Mesenchymal stem cell (in vitro differentiated cells and primary cell): ENCODE measurements around the gene GHITM.

Source experiments
- DNase-seq: peaks from one replicate; pipeline ENCODE4 v3.0.0-alpha.2; 2013
- H2AFZ ChIP-seq: one replicate; pipeline ENCODE4 v1.6.1; 2013; ENCODE audit warnings: low read depth, mild to moderate bottlenecking, control low read depth, inconsistent platforms, low read length, moderate library complexity
- H2AK5ac ChIP-seq: 2 replicates; pipeline ENCODE4 v1.6.1; 2013; ENCODE audit warnings: low read length, moderate library complexity, mild to moderate bottlenecking, inconsistent platforms; ENCODE audit not compliant: severe bottlenecking
- H2BK120ac ChIP-seq: one replicate; pipeline ENCODE4 v1.6.1; 2013; ENCODE audit warnings: low read depth, mild to moderate bottlenecking, inconsistent platforms, low read length, moderate library complexity
- H2BK12ac ChIP-seq, 2 experiments: one replicate each; pipeline ENCODE4 v1.6.1; 2013; ENCODE audit warnings: inconsistent platforms in 2 of 2, low read length in 2 of 2, mild to moderate bottlenecking in 2 of 2, moderate library complexity in 2 of 2, control low read depth in 1 of 2
- H2BK15ac ChIP-seq: one replicate; pipeline ENCODE4 v1.6.1; 2013; ENCODE audit warnings: mild to moderate bottlenecking, low read depth, inconsistent platforms; ENCODE audit not compliant: poor library complexity, severe bottlenecking
- H2BK5ac ChIP-seq: 2 replicates; pipeline ENCODE4 v1.6.1; 2013; ENCODE audit warnings: low read depth, mild to moderate bottlenecking, low read length, control low read depth, inconsistent platforms; ENCODE audit not compliant: poor library complexity, severe bottlenecking
- H3K14ac ChIP-seq, 2 experiments: one replicate each; pipeline ENCODE4 v1.6.1; 2013; ENCODE audit warnings: inconsistent platforms in 2 of 2, low read length in 2 of 2, control low read depth in 1 of 2, mild to moderate bottlenecking in 1 of 2, moderate library complexity in 1 of 2
- H3K18ac ChIP-seq, 2 experiments: one replicate each; pipeline ENCODE4 v1.6.1; 2013; ENCODE audit warnings: inconsistent platforms in 2 of 2, low read length in 2 of 2, control low read depth in 1 of 2, low read depth in 1 of 2, mild to moderate bottlenecking in 1 of 2
- H3K23ac ChIP-seq, 2 experiments: one replicate each; pipeline ENCODE4 v1.6.1; 2013; ENCODE audit warnings: inconsistent platforms in 2 of 2, low read length in 2 of 2, mild to moderate bottlenecking in 2 of 2, moderate library complexity in 2 of 2, control low read depth in 1 of 2
- H3K27ac ChIP-seq: 2 replicates; pipeline ENCODE4 v1.5.1; 2013; ENCODE audit warnings: mild to moderate bottlenecking, moderate library complexity, low read length, control low read depth, inconsistent platforms; ENCODE audit not compliant: poor library complexity, severe bottlenecking
- H3K27me3 ChIP-seq, 2 experiments: 2 replicates each; pipeline versions ENCODE4 v1.6.1 to v1.7.0; 2013; ENCODE audit warnings: low read length in 2 of 2, mild to moderate bottlenecking in 2 of 2, moderate library complexity in 2 of 2, control low read depth in 1 of 2, inconsistent platforms in 1 of 2; ENCODE audit not compliant: control insufficient read depth in 1 of 2, insufficient read depth in 1 of 2
- H3K36me3 ChIP-seq, 2 experiments: 2 replicates each; pipeline versions ENCODE4 v1.6.1 to v1.7.0; 2013; ENCODE audit warnings: low read length in 2 of 2, control low read depth in 1 of 2, inconsistent platforms in 1 of 2, low read depth in 1 of 2, mild to moderate bottlenecking in 1 of 2; ENCODE audit not compliant: insufficient read depth in 2 of 2, control insufficient read depth in 1 of 2
- H3K4ac ChIP-seq, 2 experiments: one replicate each; pipeline ENCODE4 v1.6.1; 2013; ENCODE audit warnings: inconsistent platforms in 2 of 2, low read length in 2 of 2, mild to moderate bottlenecking in 2 of 2, moderate library complexity in 2 of 2, control low read depth in 1 of 2, low read depth in 1 of 2
- H3K4me1 ChIP-seq: 2 replicates; pipeline ENCODE4 v1.6.1; 2013; ENCODE audit warnings: low read depth, low read length, control low read depth; ENCODE audit not compliant: control insufficient read depth, insufficient read depth
- H3K4me2 ChIP-seq: 2 replicates; pipeline ENCODE4 v1.6.1; 2013; ENCODE audit warnings: low read length, mild to moderate bottlenecking, inconsistent platforms; ENCODE audit not compliant: poor library complexity, severe bottlenecking
- H3K4me3 ChIP-seq, 2 experiments: 2 replicates each; pipeline versions ENCODE4 v1.5.1 to v1.7.0; 2013; ENCODE audit warnings: low read length in 2 of 2, mild to moderate bottlenecking in 2 of 2, control low read depth in 1 of 2, low read depth in 1 of 2; ENCODE audit not compliant: insufficient read depth in 1 of 2
- H3K79me1 ChIP-seq: replicated peaks from 2 replicates; pipeline ENCODE4 v1.6.1; 2013; ENCODE audit warnings: mild to moderate bottlenecking, control low read depth, low read length, inconsistent platforms; ENCODE audit not compliant: poor library complexity, severe bottlenecking
- H3K9ac ChIP-seq: 2 replicates; pipeline ENCODE4 v1.7.0; 2013; ENCODE audit warnings: mild to moderate bottlenecking, low read length, moderate library complexity
- H3K9me3 ChIP-seq: 2 replicates; pipeline ENCODE4 v1.7.0; 2013; ENCODE audit warnings: mild to moderate bottlenecking, low read length; ENCODE audit not compliant: control insufficient read depth
- H4K8ac ChIP-seq: one replicate; pipeline ENCODE4 v1.6.1; 2013; ENCODE audit warnings: inconsistent platforms, mild to moderate bottlenecking, low read length, moderate library complexity
- H4K91ac ChIP-seq: one replicate; pipeline ENCODE4 v1.6.1; 2013; ENCODE audit warnings: mild to moderate bottlenecking, low read length, inconsistent platforms
- WGBS: methylation state at CpG from one replicate; pipeline ENCODE4 v1.1.7; 2013; ENCODE audit warnings: mixed read lengths; 5-methylcytosine and 5-hydroxymethylcytosine counted together

GHITM gene

GRCh38 chr10:84193327-84193726 lies 54.0 kb downstream of the GHITM start:
- Histone ChIP-seq H4K8ac (no peak overlapping the region), H3K23ac (no peak overlapping the region), H3K9ac (no peak overlapping the region), H2BK12ac (no peak overlapping the region), H4K91ac (no peak overlapping the region), H2AFZ (no peak overlapping the region), H3K9me3 (no peaks in the 10 kb centered on the region), H3K18ac (no peak overlapping the region), H3K14ac (no peak overlapping the region), H3K4me1 (peaks cover 21% of the 10 kb centered on the region), H3K36me3 (no peaks in the 10 kb centered on the region), H2AK5ac (no peak overlapping the region), H3K4ac (no peak overlapping the region), H2BK120ac (no peak overlapping the region), H2BK15ac (no peak overlapping the region), H3K27me3 (peaks cover 52 to 78% of the 10 kb centered on the region in 2 experiments), H3K4me3 (no peak overlapping the region), H3K79me1 (no peaks in the 10 kb centered on the region), H2BK5ac (no peak overlapping the region), H3K27ac (no peak overlapping the region), H3K4me2 (no peak overlapping the region)
- 90% methylated on average over 1 of the region's 2 CpGs for WGBS
- DNase-seq, result no peak

GRCh38 chr10:84193846-84194423 lies 54.6 kb downstream of the GHITM start:
- Histone ChIP-seq H3K27ac (no peak overlapping the region), H4K91ac (no peak overlapping the region), H2AK5ac (no peak overlapping the region), H3K4me1 (peaks cover 21% of the 10 kb centered on the region), H2BK120ac (no peak overlapping the region), H3K27me3 (peaks cover 48 to 80% of the 10 kb centered on the region in 2 experiments), H3K9ac (no peak overlapping the region), H2BK5ac (no peak overlapping the region), H3K79me1 (no peaks in the 10 kb centered on the region), H4K8ac (no peak overlapping the region), H3K4me2 (peak overlapping the region; percentile 99), H3K9me3 (no peaks in the 10 kb centered on the region), H2BK12ac (no peak overlapping the region), H3K18ac (no peak overlapping the region), H3K23ac (no peak overlapping the region), H2AFZ (no peak overlapping the region), H3K4me3 (peak overlapping the region in 1 of 2 experiments; percentile 61), H3K4ac (no peak overlapping the region), H3K36me3 (no peaks in the 10 kb centered on the region), H3K14ac (no peak overlapping the region), H2BK15ac (peak overlapping the region; percentile 33)
- 56% methylated on average over 5 of the region's 5 CpGs for WGBS
- DNase-seq, result peak; percentile 21

- Histone ChIP-seq H4K91ac (peak within 1 kb of the TSS; percentile 18), H3K14ac (peak within 1 kb of the TSS in 1 of 2 experiments; percentile 26), H3K27me3 (peaks cover 47 to 81% of the 10 kb centered on the region in 2 experiments), H3K9me3 (no peaks in the 10 kb centered on the region), H2BK120ac (no peak within 1 kb of the TSS), H3K9ac (no peak within 1 kb of the TSS), H4K8ac (no peak within 1 kb of the TSS), H2BK15ac (peak within 1 kb of the TSS; percentile 33), H3K4me1 (peaks cover 21% of the 10 kb centered on the region), H3K4ac (no peak within 1 kb of the TSS), H3K27ac (no peak within 1 kb of the TSS), H3K4me3 (peak within 1 kb of the TSS in 1 of 2 experiments; percentile 61), H2BK5ac (no peak within 1 kb of the TSS), H3K79me1 (no peaks in the 10 kb centered on the region), H3K18ac (no peak within 1 kb of the TSS), H2BK12ac (no peak within 1 kb of the TSS), H2AK5ac (no peak within 1 kb of the TSS), H3K23ac (peak within 1 kb of the TSS in 1 of 2 experiments; percentile 46), H2AFZ (peak within 1 kb of the TSS; percentile 5), H3K4me2 (peak within 1 kb of the TSS; percentile 99), H3K36me3 (no peaks in the 10 kb centered on the region)
- 1% methylated on average over 60 of the region's 61 CpGs for WGBS
- no peak for DNase-seq
These were observed 55.2 kb downstream of the GHITM start, which contains the start of gene CDHR1 for GRCh38 chr10:84194424-84195043. CDHR1 (plus strand) TSS chr10:84194537; CDS start chr10:84194761, 224 bp downstream.

GRCh38 chr10:84195044-84195830 lies 55.9 kb downstream of the GHITM start:
- H2BK5ac ChIP-seq, result no peak overlapping the region
- 48% methylated on average over 42 of the region's 43 CpGs for WGBS
- H3K9me3 ChIP-seq, result no peaks in the 10 kb centered on the region
- no peak overlapping the region for H3K4me3 ChIP-seq
- H2AFZ ChIP-seq, result no peak overlapping the region
- peaks cover 21% of the 10 kb centered on the region for H3K4me1 ChIP-seq
- no peaks in the 10 kb centered on the region for H3K79me1 ChIP-seq
- no peak overlapping the region for H2BK15ac ChIP-seq
- H4K8ac ChIP-seq, result no peak overlapping the region
- peak overlapping the region; percentile 18 for H4K91ac ChIP-seq
- H3K9ac ChIP-seq, result no peak overlapping the region
- H2BK12ac ChIP-seq, result no peak overlapping the region
- no peak overlapping the region for H3K4ac ChIP-seq
- no peak overlapping the region for H2BK120ac ChIP-seq
- H3K23ac ChIP-seq, result peak overlapping the region in 1 of 2 experiments; percentile 46
- no peak overlapping the region for H3K18ac ChIP-seq
- DNase-seq, result no peak
- H3K4me2 ChIP-seq, result peak overlapping the region; percentile 99
- H3K27ac ChIP-seq, result no peak overlapping the region
- H2AK5ac ChIP-seq, result no peak overlapping the region
- H3K27me3 ChIP-seq, result peaks cover 47 to 85% of the 10 kb centered on the region in 2 experiments
- no peak overlapping the region for H3K14ac ChIP-seq
- H3K36me3 ChIP-seq, result no peaks in the 10 kb centered on the region
